GM12872 (cell line): ENCODE results near the gene S1PR2.
A peak's percentile ranks its signal among the peaks of the same experiment; 100 is the strongest.

Experiments used
- CTCF ChIP-seq: IDR thresholded peaks from 3 replicates; pipeline ENCODE4 v1.5.1; 2011; ENCODE audit warnings: low read depth, mild to moderate bottlenecking, low read length, moderate library complexity; ENCODE audit not compliant: insufficient read depth

Gene S1PR2

GRCh38 chr19:10270616-10271394, 39.7 kb upstream of the S1PR2 start, which contains the start of gene ICAM1:
TSS of gene ICAM1 (plus strand) at chr19:10271120. CDS start at chr19:10271160, 40 bp downstream.
- TF ChIP-seq CTCF, result no peak

GRCh38 chr19:10270180-10270615, 39.1 kb upstream of the S1PR2 start:
- TF ChIP-seq CTCF, result no peak

GRCh38 chr19:10269333-10270179, 38.4 kb upstream of the S1PR2 start:
- TF ChIP-seq CTCF, result peak; percentile 94

GRCh38 chr19:10268071-10268470, 36.9 kb upstream of the S1PR2 start:
- no peak for TF ChIP-seq CTCF

- TF ChIP-seq CTCF, result no peak
Observed at GRCh38 chr19:10266706-10267105, 35.6 kb upstream of the S1PR2 start.

- no peak for TF ChIP-seq CTCF
Observed at GRCh38 chr19:10262771-10263170, 31.6 kb upstream of the S1PR2 start.

- TF ChIP-seq CTCF, result no peak
Observed at GRCh38 chr19:10260141-10260584, 29.0 kb upstream of the S1PR2 start.
